ENCODE results near the gene EML6.
A peak's percentile ranks its signal among the peaks of the same experiment; 100 is the strongest.

DNA sequence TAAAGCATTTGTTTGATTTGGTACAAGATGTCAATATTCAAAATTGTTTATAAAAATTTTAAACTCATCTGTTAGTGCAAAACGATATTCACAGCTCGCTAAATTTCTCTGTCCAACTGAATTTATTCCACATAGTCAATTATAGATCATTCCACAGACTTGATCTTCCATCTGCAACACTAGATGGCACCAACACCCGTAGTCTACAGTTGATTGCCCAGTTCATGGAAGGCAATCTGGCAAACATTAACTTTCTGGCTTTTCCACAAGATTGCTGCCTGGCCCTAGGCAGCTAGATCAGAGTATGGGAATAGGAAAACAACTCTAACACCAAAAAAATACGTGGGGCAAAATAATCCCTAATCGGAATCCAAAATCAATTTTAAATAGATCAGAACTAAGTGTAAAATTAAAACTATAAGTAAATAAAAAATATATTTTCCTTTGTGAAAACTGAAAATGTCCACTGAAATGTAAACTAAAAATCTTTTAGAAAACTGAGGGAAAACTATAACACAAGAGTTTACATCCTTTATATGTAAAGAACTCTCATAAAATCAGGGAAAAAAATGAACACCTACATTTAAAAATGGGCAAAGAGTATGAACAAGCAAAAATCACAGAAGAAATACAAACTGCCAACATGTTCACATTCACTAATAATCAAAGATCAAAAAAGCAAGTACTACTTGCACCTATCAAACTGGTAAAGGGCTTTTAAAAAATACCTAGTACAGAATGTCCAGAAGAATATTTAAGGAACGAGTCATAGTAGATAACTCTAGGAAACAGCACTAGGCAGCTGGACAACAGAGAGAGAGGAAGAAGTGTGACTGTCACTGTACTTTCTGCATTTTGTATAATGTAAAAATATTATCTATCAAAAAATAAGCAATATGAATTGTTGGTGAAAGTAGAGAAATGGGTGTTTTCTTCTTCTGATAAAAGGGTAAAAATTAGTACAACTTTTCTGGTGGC is 291.8 kb downstream of the EML6 start:
- TF ChIP-seq, protein P1, sequence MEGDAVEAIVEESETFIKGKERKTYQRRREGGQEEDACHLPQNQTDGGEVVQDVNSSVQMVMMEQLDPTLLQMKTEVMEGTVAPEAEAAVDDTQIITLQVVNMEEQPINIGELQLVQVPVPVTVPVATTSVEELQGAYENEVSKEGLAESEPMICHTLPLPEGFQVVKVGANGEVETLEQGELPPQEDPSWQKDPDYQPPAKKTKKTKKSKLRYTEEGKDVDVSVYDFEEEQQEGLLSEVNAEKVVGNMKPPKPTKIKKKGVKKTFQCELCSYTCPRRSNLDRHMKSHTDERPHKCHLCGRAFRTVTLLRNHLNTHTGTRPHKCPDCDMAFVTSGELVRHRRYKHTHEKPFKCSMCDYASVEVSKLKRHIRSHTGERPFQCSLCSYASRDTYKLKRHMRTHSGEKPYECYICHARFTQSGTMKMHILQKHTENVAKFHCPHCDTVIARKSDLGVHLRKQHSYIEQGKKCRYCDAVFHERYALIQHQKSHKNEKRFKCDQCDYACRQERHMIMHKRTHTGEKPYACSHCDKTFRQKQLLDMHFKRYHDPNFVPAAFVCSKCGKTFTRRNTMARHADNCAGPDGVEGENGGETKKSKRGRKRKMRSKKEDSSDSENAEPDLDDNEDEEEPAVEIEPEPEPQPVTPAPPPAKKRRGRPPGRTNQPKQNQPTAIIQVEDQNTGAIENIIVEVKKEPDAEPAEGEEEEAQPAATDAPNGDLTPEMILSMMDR (conservative IDR thresholded peaks at IDR 0.05; ENCODE audit: low read length): peak; percentile 73
- no peak for TF ChIP-seq EZH2phosphoT487 (IDR thresholded peaks at IDR 0.05; ENCODE audit: borderline replicate concordance)
